ENCODE data around the gene SPATS1. TPM values are rescaled to one million over a fixed set of nuclear protein-coding genes. Genes with fewer than 3 reads are reported as not detected.
"Not testable (repeated sequence)": the region's sequence is repeated elsewhere in the genome, so short reads cannot be mapped to it uniquely, and the experiment has no call there.

Gene SPATS1
- total RNA-seq, 1 donor = not detected

DNA sequence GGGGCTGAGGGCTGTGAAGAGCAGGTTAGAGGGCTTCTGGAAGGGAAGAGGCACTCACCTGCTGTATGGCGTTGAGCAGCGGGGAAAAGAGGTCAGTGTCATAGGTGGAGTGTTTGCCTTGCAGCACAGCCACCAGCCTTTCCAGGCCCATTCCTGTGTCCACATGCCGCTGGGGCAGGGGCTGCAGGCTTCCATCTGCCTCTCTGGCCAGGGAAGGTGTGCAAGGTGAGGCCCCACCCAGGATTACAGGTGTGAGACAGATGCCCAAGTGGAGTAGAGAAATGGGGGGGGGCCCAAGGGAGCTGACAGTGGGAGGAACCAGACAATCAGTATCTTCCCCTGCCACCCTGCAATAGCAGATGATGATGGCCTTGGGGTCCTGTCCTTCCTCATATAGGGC, 32.2 kb upstream of the SPATS1 start:
- DNase-seq (ENCODE audit: low read depth in 2 of 3, low spot score in 2 of 3) = no peak

DNA sequence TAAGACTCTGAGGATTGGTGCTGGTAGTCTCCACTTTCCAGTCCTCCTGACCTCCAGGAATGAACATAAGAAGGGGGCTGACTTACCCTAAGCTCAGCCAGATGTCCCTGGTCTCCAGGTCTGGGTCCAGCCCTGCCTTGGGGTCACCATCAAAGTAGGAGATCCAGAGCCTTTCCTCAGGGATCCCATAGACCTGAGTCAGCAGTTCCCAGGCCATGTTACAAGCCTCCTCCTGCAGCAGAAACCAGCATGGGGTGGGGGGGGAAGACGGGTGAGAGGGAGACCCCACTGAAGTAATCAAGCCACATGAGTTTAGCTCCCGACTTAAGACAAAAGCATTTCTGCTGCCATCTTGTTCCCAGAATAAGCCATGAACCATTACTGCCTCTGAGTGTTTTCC, 31.1 kb upstream of the SPATS1 start:
- no peak for DNase-seq (ENCODE audit: low read depth in 2 of 3, low spot score in 2 of 3)

DNA sequence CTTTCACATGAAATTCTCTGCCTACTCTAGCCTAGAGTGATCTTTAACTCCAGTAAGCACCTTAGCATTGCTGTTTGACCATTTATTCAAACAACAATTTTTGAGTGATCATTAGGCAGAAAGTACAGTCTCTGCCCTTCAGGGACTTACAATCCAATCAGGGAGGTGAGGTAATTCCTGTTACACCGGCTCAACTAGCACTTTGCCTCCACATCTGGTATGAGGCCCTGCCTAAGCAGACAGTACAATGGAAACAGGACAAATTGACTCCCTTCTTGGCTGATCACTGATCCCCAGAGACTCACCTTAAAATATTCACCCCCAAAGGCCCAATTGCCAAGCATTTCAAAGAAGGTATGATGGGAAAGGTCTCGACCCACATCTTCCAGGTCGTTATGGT, 30.7 kb upstream of the SPATS1 start:
- DNase-seq (ENCODE audit: low read depth in 2 of 3, low spot score in 2 of 3) = no peak

DNA sequence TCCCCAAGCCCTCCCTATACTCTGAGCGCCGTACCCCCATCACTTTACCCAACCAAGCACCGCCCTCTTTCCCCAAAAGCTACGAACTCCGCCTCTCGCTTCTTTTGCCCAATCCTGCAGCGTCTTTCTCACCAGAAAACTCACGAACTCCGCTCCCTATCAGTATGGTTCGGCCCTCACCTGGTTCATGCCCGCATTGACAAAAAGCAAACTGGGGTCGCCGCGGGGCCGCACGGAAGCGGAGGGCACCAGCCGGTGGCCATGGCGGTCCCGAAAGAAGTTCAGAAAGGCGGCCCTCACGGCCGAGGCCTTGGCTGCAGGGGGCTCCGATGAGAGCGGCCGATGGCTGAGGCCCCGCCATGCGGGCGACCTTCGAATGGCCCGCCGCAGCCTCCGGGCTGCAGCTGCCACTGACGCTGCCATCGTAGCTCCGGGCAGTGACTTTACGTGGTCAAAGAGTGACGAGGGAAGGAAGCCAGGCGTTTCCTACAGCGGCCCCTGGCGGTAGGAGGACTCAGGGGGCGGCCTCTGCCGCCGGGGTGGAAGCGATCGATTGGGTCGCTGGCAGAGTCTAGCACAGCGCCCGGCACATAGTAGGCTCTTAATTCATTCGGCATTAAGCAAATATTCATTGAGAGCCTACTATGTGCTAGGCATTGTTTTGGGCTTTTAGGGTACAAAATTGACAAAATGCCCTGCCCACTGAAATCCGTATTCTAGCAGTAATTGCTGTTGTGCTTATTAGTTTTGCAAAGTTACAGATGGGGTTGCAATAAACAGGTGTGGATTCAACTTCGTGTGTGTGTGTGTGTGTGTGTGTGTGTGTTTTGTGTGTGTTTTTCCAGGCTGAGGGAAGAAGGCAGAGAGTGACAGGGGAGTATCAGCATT, 29.3 kb upstream of the SPATS1 start, which contains the start of gene AARS2:
Gene AARS2 (minus strand): TSS at position 447 of the 888 bp plus-strand sequence. CDS start 24 bp downstream, at position 423.
- peak; percentile 80 to 92 (median 89) for DNase-seq (ENCODE audit: low read depth in 2 of 3, low spot score in 2 of 3)

DNA sequence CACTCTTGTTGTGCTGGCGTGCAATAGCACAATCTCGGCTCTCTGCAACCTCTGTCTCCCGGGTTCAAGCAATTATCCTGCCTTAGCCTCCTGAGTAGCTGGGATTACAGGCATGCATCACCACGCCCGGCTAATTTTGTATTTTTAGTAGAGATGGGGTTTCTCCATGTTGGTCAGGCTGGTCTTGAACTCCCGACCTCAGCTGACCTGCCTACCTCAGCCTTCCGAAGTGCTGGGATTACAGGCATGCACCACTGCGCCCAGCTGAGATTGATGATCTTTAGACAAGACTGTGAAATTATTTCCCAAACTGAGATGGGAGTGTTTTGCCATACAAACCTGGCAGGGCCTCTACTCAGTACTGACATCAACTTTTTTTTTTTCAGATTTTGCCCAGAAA, 27.8 kb upstream of the SPATS1 start:
- DNase-seq (ENCODE audit: low read depth in 2 of 3, low spot score in 2 of 3) = not testable (repeated sequence)

DNA sequence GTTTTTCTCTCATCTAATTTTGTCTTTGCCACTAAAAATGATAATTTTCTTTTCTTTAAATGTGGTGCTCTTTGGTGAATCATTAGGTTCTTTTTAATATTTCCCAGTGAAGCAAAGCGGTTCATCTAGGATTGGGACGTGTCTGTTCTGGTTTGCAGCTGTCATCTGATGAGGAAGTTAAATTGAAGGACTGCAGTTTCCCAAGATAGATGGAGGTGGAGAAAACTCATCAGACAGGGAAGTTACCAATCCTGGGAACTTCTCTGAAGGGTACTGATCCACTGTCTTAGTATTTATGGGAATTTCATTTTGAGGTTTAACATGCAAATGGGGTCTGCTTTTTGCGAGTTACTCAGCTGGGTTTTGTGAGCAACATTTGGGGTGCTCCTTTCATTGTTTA, 26.9 kb upstream of the SPATS1 start:
- DNase-seq (ENCODE audit: low read depth in 2 of 3, low spot score in 2 of 3) = no peak

DNA sequence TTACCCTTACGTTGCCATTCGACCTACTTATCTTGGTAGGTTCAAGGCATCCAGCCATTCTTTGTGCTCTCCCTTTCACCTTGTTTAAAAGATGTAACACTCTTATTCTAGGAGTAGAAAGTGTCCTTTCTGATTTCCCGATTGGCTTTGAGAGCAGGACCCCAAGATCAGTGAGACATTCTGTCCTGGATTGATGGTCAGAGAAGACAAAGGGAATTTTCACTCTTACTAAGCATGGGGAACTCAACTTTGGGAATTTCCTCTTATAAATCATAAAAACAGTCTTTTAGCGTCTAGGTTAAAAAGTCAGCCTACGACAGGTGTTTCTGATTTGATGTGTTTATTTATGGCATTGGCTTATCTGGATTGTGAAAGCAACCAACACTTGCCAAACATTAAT, 26.5 kb upstream of the SPATS1 start:
- no peak for DNase-seq (ENCODE audit: low read depth in 2 of 3, low spot score in 2 of 3)

DNA sequence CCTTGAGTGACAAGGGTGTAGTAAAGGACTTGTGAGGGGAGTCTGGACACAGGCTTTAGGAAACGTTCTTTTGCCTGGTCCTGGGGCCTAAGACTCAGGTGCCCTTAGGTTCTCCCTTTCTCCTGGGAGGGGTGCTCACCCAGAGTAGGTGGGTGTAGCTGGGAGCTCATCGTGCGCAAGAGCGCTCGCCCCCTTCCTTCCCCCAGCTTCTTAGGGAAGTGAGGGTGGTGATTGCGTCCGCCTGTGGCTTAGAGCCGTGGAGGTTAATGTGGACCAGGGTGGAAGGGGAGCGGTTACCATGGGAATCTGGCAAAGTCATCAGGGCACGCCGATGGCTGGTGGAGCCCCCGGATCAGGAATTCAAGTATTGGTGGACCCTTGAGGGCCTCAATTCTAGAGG, 26.0 kb upstream of the SPATS1 start:
- no peak for DNase-seq (ENCODE audit: low read depth in 2 of 3, low spot score in 2 of 3)

DNA sequence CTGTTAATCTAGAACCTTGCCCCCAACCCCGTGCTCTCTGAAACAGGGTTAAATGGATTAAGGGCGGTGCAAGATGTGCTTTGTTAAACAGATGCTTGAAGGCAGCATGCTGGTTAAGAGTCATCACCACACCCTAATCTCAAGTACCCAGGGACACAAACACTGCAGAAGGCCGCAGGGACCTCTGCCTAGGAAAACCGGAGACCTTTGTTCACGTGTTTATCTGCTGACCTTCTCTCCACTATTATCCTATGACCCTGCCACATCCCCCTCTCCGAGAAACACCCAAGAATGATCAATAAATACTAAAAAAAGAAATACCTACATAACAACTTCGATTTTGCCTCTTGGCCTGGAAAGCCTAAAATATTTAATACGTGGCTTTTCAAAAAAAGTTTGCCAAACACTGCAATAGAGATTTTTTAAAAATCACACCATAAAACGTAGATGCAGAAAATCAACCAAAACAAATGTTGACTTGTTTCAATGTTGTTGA, 25.3 kb upstream of the SPATS1 start:
- not testable (repeated sequence) for DNase-seq (ENCODE audit: low read depth in 2 of 3, low spot score in 2 of 3)

DNA sequence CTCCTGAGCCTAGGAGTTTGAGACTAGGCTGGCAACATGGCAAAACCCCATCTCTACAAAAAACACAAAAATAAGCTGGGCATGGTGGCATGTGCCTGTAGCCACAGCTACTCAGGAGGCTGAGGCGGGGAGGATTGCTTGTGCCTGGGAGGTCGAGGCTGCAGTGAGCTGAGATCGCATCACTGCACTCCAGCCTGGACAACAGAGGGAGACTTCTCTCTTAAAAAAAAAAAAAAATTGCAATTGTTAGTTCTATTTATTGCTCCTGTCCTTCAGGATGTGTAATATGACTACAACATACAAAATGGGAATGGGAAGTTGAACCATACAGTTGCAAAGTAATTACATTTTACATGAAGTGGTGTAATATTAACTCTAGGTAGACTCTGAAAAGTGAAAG, 21.2 kb upstream of the SPATS1 start:
- no peak for DNase-seq (ENCODE audit: low read depth in 2 of 3, low spot score in 2 of 3)

DNA sequence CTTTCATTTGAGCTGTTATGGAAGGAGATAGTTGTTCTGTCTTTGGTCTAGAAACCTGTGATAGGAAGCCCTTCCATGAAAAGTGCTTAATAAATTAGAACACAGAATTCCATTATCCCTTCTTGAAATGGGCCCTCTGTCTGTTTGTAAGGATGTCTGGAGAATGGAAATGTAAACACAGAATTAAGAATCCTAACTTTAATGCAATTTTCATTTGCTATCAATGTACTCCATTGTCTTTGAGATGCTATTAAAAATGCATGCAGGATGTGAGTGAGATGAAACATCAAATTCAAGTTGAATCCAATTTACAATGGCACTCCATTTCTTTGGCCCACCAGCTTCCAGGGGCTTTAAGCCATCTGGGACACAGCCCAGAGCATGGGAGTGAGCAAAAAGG, 15.4 kb upstream of the SPATS1 start:
- no peak for DNase-seq (ENCODE audit: low read depth in 2 of 3, low spot score in 2 of 3)

DNA sequence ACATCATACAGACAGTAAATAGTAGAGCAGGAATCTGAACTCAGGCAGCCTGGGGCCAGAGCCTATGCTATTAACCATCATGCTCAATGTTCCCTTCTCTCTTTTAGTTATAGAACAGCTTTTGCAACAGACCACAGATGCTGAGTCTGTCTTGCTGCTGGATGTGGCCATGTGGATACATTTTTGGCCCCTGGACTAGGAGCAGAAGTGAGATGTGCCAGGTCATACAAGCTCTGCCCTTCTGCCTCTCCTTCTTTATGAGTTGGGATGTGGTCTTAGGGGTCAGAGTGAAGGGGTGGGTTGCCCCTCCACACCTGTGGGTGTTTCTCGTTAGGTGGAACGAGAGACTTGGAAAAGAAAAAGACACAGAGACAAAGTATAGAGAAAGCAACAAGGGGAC, 14.7 kb upstream of the SPATS1 start:
- DNase-seq (ENCODE audit: low read depth in 2 of 3, low spot score in 2 of 3) = no peak

DNA sequence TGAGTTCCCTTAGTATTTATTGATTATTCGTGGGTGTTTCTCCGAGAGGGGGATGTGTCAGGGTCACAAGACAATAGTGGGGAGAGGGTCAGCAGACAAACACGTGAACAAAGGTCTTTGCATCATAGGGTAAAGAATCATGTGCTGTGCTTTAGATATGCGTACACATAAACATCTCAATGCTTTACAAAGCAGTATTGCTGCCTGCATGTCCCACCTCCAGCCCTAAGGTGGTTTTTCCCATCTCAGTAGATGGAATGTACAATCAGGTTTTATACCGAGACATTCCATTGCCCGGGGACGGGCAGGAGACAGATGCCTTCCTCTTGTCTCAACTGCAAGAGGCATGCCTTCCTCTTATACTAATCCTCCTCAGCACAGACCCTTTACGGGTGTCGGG, 14.2 kb upstream of the SPATS1 start:
- DNase-seq (ENCODE audit: low read depth in 2 of 3, low spot score in 2 of 3) = not testable (repeated sequence)

DNA sequence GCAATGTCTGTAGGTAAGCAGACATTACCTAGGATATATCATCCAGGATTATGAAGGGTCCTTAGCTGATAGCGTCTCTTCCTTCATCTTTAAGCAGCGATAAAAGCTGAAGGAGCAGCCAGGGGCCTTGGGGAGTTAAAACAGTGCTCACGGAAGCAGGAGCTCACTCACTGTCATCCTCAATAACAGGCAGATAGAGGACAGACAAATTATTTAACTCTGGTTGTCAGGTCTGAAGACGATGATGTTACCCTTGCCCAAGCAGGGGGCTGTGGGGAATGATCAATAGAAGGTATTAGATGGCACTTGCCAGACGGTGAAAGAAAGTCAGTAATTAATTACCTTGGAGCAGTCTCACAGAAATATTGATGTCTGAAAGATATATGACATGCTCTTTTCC, 12.6 kb upstream of the SPATS1 start:
- DNase-seq (ENCODE audit: low read depth in 2 of 3, low spot score in 2 of 3) = no peak

DNA sequence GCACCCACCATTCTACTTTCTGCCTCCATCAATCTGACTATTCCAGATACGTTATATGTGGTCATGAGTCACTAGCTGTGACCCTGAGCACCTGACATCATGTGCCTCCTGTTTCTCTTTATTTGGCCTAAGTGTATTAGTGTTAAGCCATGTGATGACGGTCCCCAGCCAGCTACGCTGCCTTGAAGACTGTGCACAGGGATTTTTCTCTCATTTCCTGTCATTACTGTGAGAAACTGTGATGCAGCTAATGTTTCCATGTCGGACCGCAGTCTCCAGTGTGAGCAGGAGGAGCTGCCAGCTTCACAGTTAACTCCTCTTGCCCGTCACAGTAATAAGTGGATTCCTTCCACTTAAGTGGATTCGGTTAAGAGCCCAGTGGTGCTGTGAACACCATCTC, 9.9 kb upstream of the SPATS1 start:
- no peak for DNase-seq (ENCODE audit: low read depth in 2 of 3, low spot score in 2 of 3)

DNA sequence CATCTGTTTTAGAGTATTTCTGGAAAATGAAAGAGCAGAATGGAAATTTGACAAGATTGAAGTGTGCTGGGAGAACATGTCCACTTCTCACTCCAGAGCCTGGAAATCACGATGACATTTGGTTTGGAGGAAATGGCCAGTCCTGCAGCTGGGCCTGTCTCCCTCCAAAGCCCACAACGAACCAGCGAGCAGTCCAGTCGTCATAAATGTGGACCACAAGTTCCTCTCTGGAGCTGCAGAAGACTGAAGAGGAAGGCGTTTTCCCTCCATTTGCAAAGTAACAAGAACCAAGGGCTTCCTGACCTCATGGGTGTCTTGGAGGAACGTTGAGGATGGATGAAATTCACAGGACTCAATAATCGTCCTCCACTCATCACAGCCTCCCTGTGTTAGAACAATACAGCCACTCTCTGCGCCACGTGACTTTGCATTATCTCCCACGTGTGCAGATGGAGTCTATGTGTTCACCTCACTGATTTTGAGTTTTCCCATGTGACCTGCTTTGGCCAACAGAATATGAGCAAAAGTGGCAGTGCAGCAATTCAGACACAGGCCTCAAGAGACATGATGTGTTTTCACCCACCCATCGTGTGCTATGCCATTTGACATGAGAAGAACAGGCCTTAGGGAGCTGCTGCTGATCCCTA, 9.1 kb upstream of the SPATS1 start:
- no peak for DNase-seq (ENCODE audit: low read depth in 2 of 3, low spot score in 2 of 3)

DNA sequence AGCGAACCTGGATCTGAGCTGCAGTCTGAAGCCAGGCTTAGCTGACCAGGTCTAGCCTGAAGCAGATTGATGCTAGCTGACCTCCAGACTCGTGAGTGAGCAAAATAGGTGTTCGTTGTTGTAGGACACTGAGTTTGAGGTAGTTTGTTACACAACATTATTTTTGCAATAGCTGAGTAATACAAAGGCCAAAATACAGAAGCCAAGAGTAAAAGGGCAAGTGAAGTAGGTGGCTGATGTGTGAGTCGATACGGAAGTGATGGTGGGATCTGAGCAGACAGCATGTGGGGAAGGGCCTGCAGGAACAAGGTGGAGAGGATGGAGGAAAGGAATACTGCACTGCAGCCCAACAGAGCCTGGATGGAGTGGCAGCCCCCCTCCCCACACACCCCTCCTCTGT, 8.5 kb upstream of the SPATS1 start:
- no peak for DNase-seq (ENCODE audit: low read depth in 2 of 3, low spot score in 2 of 3)

DNA sequence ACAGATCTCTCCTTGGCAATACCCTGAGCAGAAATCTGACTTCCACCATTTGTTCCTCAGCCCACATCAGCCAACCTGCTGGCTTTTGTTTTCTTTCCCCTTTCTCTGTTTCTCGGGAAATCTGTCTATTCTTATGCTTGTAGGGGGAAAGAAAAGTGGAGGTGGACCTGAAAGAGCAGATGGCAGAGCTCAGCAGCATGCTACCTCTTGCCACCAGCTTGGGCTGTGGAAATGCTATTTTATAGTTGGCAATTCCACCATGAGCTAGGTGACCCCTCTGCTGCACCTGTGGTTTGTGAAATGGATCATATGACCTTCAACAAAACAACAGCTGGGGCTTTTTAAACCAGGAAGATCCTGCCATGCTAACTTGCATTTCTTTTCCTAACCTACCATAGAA, 6.8 kb upstream of the SPATS1 start:
- no peak for DNase-seq (ENCODE audit: low read depth in 2 of 3, low spot score in 2 of 3)

DNA sequence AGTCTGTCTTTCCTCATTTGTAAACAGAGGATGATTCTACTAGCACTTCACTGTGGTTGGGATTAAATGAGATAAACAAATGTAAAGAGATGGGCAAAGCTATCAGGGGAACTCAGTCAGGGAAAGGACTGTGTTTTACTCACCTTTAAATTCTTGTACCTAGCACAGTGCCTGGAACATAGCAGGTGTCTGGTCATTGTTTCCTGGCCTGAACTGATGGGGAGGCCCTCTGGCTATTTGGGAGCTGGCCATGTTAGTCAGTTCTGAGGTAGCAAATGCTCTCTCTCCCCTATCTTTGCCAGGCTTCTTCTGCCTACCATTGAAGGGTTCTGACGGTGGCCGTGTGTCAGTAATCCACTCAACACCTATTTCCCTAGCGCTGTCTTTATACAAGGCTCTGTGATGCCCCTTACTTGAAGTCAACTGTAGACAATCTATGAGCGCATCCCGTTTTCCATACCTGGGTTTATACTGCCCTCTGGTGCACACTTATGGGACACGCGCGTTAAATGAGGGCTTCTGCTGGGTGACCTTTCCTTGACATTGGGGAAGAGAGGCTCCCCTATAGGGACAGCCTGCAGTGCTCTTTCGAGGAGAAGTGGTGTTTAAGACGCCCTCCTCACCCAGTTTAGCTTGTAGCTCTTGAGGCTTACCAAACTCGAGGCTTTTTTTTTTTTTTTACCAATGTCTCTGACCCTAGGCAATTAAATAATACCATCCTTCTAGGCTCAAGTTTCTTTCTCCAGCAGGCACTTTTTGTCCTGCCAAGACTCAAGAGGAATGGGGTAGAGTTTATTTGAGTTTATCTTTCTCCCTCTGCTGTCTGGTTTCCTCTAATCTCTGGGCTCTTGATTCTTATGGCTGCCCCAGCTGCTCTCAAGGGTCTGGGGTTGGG, 4.0 kb upstream of the SPATS1 start:
- peak; percentile 34 to 80 (median 62) for DNase-seq (ENCODE audit: low read depth in 2 of 3, low spot score in 2 of 3)

DNA sequence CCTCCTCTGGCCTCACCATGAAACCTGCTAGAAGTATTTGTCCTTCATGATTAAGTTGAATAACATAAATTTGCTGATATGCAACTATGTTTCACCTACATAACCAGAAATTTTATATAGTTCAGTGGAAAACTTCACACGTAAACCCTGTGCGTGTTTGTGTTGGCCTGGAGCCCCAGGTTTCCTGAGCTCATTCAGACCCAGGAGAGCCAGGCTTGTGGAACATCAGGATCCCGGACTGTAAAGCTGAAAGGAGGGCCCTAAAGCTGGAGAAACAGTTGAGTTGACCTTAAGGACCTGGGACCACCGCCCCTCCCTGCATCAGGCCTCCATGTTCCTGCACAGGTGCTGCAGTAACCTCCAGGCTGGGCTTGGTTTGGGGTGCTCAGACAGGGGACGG, 3.1 kb upstream of the SPATS1 start:
- DNase-seq (ENCODE audit: low read depth in 2 of 3, low spot score in 2 of 3) = no peak
